HG02588 (cell line): Measurements from ENCODE around the gene RAB20.
"Not testable (repeated sequence)": the region's sequence is repeated elsewhere in the genome, so short reads cannot be mapped to it uniquely, and the experiment has no call there.

ENCODE experiments used
- ATAC-seq: cut with Tn5 transposase; IDR thresholded peaks from one replicate; pipeline ENCODE4 v1.9.1; 2021; ENCODE audit warnings: mild to moderate bottlenecking, moderate library complexity; ENCODE audit not compliant: unreplicated experiment

The RAB20 gene

GRCh38 chr13:110561344-110562035 lies at the start of gene RAB20:
RAB20 (minus strand) TSS chr13:110561722; CDS start chr13:110561519, 203 bp downstream.
- ATAC-seq = peak; percentile 72

GRCh38 chr13:110610955-110611595 lies 49.6 kb upstream of the RAB20 start:
- ATAC-seq = peak; percentile 34

- ATAC-seq = no peak
Measured at GRCh38 chr13:110607675-110608224, 46.2 kb upstream of the RAB20 start.

- ATAC-seq = not testable (repeated sequence)
Measured at GRCh38 chr13:110606281-110606680, 44.8 kb upstream of the RAB20 start.

GRCh38 chr13:110605132-110605531 lies 43.6 kb upstream of the RAB20 start:
- ATAC-seq = no peak

- no peak for ATAC-seq
Measured at GRCh38 chr13:110600980-110601379, 39.5 kb upstream of the RAB20 start.

- no peak for ATAC-seq
Measured at GRCh38 chr13:110600261-110600819, 38.8 kb upstream of the RAB20 start.

GRCh38 chr13:110597041-110597689 lies 35.6 kb upstream of the RAB20 start:
- ATAC-seq = no peak

- ATAC-seq = peak; percentile 72
Measured at GRCh38 chr13:110593430-110594130, 32.1 kb upstream of the RAB20 start.

- ATAC-seq = no peak
Measured at GRCh38 chr13:110592665-110593064, 31.1 kb upstream of the RAB20 start.

- no peak for ATAC-seq
Measured at GRCh38 chr13:110590577-110590976, 29.1 kb upstream of the RAB20 start.

GRCh38 chr13:110589793-110590390 lies 28.4 kb upstream of the RAB20 start:
- no peak for ATAC-seq

- no peak for ATAC-seq
Measured at GRCh38 chr13:110583178-110583865, 21.8 kb upstream of the RAB20 start.

GRCh38 chr13:110582421-110582954 lies 21.0 kb upstream of the RAB20 start:
- ATAC-seq = no peak

- no peak for ATAC-seq
Measured at GRCh38 chr13:110581506-110582185, 20.1 kb upstream of the RAB20 start.

GRCh38 chr13:110580800-110581199 lies 19.3 kb upstream of the RAB20 start:
- no peak for ATAC-seq

GRCh38 chr13:110578363-110578762 lies 16.8 kb upstream of the RAB20 start:
- ATAC-seq = no peak

GRCh38 chr13:110576736-110577476 lies 15.4 kb upstream of the RAB20 start:
- no peak for ATAC-seq
